C1 segment of cervical spinal cord (tissue), 14 donors: ENCODE results near the gene SLC7A1.
"Not testable (repeated sequence)": the region's sequence is repeated elsewhere in the genome, so short reads cannot be mapped to it uniquely, and the experiment has no call there.

ENCODE experiments used
- DNase-seq, 14 donors: peaks; one replicate each; lab custom pipeline; 2025; lab: John Stamatoyannopoulos, UW

Gene SLC7A1

GRCh38 chr13:29595380-29596063 is at the start of gene SLC7A1:
SLC7A1 (minus strand) TSS chr13:29595688; CDS start chr13:29536188, 59,500 bp downstream.
- peak in 13 of 14 donors; percentile 32 to 83 (median 61) for DNase-seq

- no peak for DNase-seq
Observed at GRCh38 chr13:29640665-29641064, 45.2 kb upstream of the SLC7A1 start.

DNA sequence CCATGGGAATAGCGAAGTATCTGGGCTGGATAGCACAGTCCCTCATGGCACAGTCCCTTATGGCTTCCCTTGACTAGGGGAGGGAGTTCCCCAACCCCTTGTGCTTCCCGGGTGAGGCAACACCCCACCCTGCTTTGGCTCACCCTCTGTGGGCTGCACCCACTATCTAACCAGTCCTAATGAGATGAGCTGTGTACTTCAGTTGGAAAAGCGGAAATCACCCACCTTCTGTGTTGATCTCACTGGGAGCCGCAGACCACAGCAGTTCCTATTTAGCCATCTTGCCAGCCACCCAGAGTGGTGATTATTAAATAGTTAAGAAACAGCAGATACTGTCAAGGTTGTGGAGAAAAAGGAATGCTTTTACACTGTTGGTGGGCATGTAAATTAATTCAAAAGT is 41.3 kb upstream of the SLC7A1 start:
- DNase-seq = not testable (repeated sequence)

GRCh38 chr13:29624997-29625396 is 29.5 kb upstream of the SLC7A1 start:
- no peak for DNase-seq

DNA sequence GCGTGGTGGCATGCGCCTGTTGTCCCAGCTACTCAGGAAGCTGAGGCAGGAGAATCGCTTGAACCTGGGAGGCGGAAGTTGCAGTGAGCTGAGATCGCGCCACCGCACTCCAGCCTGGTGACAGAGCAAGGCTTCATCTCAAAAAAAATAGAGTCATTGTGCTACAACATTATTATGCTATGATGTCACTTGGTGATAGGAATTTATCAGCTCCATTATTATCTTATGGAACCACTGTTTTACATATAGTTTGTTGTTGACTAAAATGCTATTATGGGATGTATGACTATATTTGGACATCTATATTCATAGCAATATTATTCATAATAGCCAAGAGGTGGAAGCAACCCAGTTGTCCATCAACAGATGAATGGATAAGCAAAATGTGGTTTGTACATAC is 26.4 kb upstream of the SLC7A1 start:
- DNase-seq = no peak

DNA sequence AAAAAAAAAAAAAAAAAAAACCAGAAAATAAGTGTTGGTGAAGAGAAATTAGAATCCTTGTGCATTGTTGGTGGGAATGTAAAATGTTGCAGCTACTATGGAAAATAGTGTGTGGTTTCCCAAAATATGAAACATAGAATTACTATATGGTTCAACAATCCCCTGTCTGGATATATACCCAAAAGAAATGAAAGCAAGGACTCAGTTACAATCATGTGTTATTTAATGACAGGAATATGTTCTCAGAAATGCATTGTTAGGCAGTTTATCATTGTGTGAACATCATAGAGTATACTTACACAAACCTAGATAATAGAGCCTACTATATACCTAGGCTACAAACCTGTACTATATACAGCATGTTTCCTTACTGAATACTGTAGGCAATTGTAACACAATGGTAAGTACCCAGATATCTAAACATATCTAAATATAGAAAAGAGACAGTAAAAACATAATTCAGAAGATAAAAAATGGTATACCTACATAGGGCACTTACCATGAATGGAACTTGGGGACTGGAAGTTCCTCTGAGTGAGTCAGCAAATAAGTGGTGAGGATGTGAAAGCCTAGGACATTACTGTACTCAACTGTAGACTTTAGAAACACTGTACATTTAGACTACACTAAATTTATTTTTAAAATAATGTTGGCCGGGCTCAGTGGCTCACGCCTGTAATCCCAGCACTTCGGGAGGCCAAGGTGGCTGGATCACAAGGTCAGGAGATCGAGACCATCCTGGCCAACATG is 25.7 kb upstream of the SLC7A1 start:
- no peak for DNase-seq

DNA sequence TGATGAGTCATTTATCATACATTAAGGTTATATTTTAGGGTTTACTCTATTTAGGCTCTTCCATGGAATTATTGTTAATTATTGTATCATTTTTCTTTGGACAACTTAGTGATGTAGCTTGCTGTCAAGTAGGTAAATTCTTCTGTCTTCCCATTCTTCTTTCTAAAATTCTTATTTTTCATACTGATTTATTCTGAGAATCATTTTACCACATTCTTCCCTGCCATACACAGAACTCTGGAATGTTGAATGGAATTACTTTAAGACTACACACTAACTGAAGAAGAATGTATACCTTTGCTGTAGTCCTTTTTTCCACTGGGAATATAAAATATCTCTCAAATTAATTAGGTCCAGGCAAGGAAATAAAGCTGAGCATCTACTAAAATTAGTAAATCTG is 24.5 kb upstream of the SLC7A1 start:
- DNase-seq = no peak

- no peak for DNase-seq
Observed at GRCh38 chr13:29613101-29613500, 17.6 kb upstream of the SLC7A1 start.

DNA sequence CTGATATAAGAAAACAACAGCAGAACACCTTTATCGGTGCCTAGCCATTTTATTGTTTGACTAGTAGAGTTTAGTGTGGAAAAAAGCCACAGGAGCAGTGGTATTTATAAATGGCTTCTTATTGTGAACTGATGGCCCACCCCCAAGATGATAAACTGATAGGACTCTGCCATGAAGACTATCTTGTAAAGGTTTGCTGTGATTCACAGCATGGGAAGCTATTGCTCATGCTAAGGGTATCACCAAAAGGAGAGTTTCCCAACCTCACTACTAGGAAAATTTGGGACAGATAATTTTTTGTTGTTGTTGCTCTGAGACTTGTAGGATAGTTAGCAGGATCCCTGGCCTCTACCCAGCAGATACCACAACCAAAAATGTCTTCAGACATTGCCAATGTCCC is 12.0 kb upstream of the SLC7A1 start:
- DNase-seq = no peak

DNA sequence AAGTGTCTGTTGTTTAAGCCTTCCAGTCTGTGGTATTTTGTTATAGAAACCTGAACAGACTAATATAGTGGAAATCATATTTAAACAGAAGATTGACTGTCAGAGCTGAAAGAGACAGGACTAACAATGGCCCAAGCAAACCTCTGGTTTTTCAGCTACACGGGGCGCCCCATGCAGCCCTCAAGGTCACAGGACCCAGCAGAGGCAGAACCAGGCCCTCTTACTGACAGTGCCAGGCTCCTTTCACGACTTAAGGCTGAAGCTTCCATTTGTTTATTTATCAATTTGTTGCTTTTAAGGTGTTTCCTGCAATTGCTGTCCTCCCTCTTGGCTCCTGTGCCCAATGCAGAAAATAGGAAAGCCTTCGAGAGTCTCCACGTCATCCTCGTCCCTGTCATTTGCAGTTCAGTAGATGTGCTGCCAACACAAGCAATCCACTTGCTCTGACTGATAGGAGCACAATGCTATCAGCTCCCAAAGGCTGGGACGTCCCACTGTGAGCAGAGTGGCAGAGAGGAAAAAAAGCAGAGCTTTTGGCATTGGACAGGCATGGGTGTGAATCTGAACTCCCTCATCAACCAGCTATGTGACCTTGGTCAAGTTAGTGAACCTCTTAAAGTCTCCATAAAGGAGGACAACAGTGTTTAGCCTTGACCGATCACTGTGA is 10.5 kb upstream of the SLC7A1 start:
- DNase-seq = no peak

DNA sequence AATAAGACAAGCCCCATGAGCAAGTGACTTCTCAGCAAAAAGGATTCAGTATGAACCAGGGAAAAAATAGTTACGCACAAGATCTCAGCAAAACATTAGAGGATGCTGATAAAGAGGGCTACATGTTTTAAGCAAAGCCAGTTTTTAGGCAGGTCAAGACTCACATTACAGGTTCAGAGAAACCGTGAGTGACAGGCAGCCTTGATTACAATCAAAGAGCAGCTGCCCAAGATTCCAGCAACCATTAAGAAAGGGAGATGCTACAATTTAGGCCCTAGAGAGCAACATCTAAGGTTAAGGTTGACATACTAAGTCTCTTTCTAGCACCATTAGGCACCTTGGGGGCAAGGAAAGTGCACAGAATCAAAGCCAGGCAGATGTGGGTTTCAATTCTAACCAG is 2.8 kb upstream of the SLC7A1 start:
- no peak for DNase-seq

GRCh38 chr13:29597706-29598105 is 2.2 kb upstream of the SLC7A1 start:
- no peak for DNase-seq

DNA sequence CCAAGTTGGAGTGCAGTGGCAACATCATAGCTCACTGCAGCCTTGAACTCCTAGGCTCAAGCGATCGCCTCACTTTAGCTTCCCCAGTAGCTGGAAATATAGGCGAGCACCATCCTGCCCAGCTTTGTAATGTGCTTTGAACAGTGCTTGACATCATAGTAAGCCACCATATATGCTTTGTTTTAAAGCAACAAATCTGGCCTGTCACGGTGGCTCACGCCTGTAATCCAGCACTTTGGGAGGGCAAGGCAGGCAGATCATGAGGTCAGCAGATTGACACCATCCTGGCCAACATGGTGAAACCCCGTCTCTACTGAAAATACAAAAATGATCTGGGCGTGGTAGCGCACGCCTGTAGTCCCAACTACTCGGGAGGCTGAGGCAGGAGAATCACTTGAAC is 1.8 kb upstream of the SLC7A1 start:
- DNase-seq = no peak

DNA sequence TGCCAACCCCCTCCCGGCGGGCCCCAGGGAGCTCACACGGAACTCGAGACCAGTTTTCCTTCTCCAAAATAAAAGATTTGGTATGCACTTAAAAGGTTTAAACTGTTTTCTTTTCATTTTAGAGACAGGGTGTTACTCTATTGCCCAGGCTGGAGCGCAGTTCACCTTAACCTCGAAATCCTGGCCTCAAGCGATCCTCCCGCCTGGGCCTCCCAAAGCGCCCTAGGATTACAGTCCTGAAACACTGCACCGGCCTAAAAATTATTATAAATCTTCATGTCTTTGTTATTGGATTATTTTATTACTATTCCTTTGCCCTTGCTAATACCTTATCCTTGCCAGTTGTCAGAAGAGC is 553 bp upstream of the SLC7A1 start:
- no peak for DNase-seq

DNA sequence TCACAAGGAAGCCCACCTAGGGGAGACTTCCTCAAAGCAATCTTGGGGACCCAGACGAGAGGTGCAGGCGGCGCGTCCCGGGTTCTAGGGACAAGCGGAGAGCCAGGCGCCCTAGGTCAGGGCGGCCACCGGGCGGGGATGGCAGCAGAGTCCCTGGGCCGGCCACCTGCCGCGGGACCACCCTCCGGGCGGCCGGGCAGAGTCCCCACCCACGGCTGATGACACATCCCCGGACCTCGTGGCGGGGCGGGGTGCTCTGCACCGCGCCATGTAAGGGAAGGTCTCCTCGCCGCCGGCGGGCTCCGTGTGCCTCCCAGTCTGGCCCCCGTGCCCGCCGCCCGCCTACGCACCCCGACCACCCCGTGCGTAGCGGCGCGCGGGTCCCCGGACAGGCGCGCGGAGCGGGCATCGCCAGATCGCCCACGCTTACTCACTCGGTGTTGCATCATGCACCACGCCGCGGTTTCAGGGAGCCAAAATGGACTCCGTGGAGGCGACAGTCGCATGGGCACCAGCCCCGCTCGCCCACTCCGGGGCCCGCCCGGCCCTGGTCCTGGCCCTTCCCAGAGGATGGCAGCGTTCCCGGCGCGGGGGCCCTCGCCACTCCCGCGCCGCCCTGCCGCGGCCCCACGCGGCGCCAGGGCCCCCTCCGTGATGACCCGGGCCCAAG is 643 bp downstream of the SLC7A1 start:
- peak in 6 of 14 donors; percentile 49 to 85 (median 63) for DNase-seq

- DNase-seq = peak in 3 of 14 donors; percentile 35 to 60 (median 52)
Observed at GRCh38 chr13:29594303-29594709, 1.2 kb downstream of the SLC7A1 start.

GRCh38 chr13:29593605-29594297 is 1.7 kb downstream of the SLC7A1 start:
- DNase-seq = no peak

DNA sequence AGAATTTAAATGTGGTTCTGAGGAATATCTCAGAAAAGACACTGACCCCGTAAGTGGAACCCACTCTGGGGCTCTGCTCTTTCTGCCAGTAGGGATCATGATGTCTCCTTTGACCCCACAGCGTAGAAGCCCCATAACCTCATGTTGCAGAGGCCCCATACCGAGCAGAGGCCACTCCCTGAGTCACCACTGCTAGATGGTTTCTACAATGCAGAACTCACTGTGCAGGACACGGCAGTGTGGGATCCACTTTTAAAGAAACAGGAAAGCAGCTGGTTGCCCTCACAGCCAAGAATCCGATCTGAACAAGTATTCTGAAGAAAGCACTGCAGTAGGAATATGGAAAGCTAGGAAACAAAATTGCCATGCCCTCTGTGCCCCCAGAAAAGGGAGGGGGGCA is 4.2 kb downstream of the SLC7A1 start:
- no peak for DNase-seq

DNA sequence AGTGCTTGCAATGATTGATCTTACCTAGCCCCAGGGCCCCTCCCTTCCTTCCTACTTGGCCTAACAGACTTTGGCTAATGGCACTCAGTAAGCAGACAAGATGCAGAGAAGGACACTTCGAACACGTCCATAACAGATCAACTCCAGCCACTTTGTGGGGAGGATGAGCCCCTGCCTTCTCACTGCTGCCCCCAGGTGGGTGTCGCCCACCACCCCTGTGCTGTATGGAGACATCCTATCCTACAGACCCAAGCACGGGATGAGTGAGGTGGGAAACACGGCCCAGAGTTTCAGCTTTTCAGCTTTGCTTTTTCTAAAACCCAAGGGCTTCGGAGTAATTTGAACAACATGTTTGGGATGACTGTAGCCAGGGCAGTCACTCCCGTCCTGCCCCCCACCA is 5.5 kb downstream of the SLC7A1 start:
- no peak for DNase-seq

GRCh38 chr13:29589234-29589633 is 6.3 kb downstream of the SLC7A1 start:
- no peak for DNase-seq

DNA sequence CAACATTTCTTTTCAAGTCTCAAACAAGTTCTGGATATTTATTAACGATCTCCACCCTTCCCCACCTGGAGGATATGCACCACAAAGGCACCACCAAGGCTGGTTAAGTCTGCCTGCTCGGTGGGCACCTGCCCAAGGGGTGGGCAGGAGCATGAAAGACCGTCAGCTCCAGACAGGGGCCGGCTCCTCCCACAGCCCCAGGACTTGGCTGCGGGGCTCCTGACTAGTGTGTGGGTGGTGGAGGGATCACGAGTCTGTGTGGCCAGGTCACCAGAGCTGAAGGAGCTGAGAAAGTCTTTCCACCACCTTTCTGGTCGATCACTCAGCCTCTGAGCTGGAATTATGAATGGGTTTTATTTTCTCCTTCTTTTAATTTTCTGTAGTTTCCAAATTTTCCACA is 7.8 kb downstream of the SLC7A1 start:
- DNase-seq = peak in 1 of 14 donors; percentile 12
